OCI-LY1 (cell line): ENCODE data around the gene ZDHHC14.

ENCODE experiments used
- H2AFZ ChIP-seq: fragments of 200-600 bp; sonication (generic), shearing (Covaris generic); 2 replicates; pipeline ENCODE4 v1.6.0; 2014; ENCODE audit warnings: antibody characterized with exemption, mild to moderate bottlenecking, low read length
- H3F3A ChIP-seq: fragments of 200-600 bp; sonication (generic), shearing (Covaris generic); 2 replicates; pipeline ENCODE4 v1.6.0; 2014; ENCODE audit warnings: mild to moderate bottlenecking, antibody characterized with exemption, low read length, moderate library complexity; ENCODE audit not compliant: insufficient read depth
- H3K27ac ChIP-seq: fragments of 200-600 bp; sonication (generic); 2 replicates; pipeline ENCODE4 v1.5.1; 2014; ENCODE audit warnings: low read length, mixed run types, mild to moderate bottlenecking, low read depth; ENCODE audit not compliant: poor library complexity, severe bottlenecking
- H3K27me3 ChIP-seq: fragments of 200-600 bp; sonication (generic); 2 replicates; pipeline ENCODE4 v1.6.0; 2014; ENCODE audit warnings: antibody characterized with exemption, mild to moderate bottlenecking, low read length, moderate library complexity; ENCODE audit not compliant: insufficient read depth
- H3K36me3 ChIP-seq: fragments of 200-600 bp; sonication (generic); 2 replicates; pipeline ENCODE4 v1.6.1; 2014; ENCODE audit warnings: mild to moderate bottlenecking, antibody characterized with exemption, low read length, moderate library complexity, mixed read lengths; ENCODE audit not compliant: insufficient read depth
- H3K4me1 ChIP-seq: fragments of 200-600 bp; sonication (generic); 2 replicates; pipeline ENCODE4 v1.5.1; 2014; ENCODE audit warnings: mild to moderate bottlenecking, low read length, moderate library complexity; ENCODE audit not compliant: insufficient read depth, severe bottlenecking
- H3K4me2 ChIP-seq: fragments of 200-600 bp; sonication (generic), shearing (Covaris generic); 2 replicates; pipeline ENCODE4 v1.6.1; 2014; ENCODE audit warnings: low read length
- H3K4me3 ChIP-seq: fragments of 200-600 bp; sonication (generic); 2 replicates; pipeline ENCODE4 v1.5.1; 2014; ENCODE audit warnings: low read length, low read depth, mild to moderate bottlenecking, mixed read lengths; ENCODE audit not compliant: poor library complexity, severe bottlenecking
- H3K79me2 ChIP-seq: fragments of 200-600 bp; shearing (Covaris generic); 2 replicates; pipeline ENCODE4 v1.6.1; 2016; ENCODE audit warnings: mixed run types, low read length, mixed read lengths; ENCODE audit not compliant: insufficient read depth
- H3K9ac ChIP-seq: fragments of 200-600 bp; sonication (generic), shearing (Covaris generic); 2 replicates; pipeline ENCODE4 v1.6.1; 2014; ENCODE audit warnings: mild to moderate bottlenecking, low read length, mixed read lengths
- H3K9me2 ChIP-seq: fragments of 200-600 bp; sonication (generic), shearing (Covaris generic); 2 replicates; pipeline ENCODE4 v1.6.1; 2014; ENCODE audit warnings: low read depth, mild to moderate bottlenecking, low read length, mixed read lengths
- H3K9me3 ChIP-seq: fragments of 200-600 bp; shearing (Covaris generic); 2 replicates; pipeline ENCODE4 v1.6.1; 2014; ENCODE audit warnings: low read length, mixed read lengths
- H4K20me1 ChIP-seq: fragments of 200-600 bp; sonication (generic), shearing (Covaris generic); 2 replicates; pipeline ENCODE4 v1.6.0; 2016; ENCODE audit warnings: mild to moderate bottlenecking, low read length; ENCODE audit not compliant: insufficient read depth
- EZH2 ChIP-seq: fragments of 200-600 bp; sonication (generic), shearing (Covaris generic); IDR thresholded peaks from 2 replicates; pipeline ENCODE4 v1.8.0; 2017; ENCODE audit warnings: borderline replicate concordance, mixed run types, mild to moderate bottlenecking, antibody characterized with exemption, low read length, moderate library complexity, mixed read lengths
- TF ChIP-seq, protein P1 (sequence below): fragments of 200-600 bp; sonication (generic), shearing (Covaris generic); IDR thresholded peaks from 2 replicates; pipeline ENCODE4 v1.5.1; 2017; ENCODE audit warnings: mild to moderate bottlenecking, antibody characterized with exemption, low read length, moderate library complexity, mixed read lengths

Gene ZDHHC14

DNA sequence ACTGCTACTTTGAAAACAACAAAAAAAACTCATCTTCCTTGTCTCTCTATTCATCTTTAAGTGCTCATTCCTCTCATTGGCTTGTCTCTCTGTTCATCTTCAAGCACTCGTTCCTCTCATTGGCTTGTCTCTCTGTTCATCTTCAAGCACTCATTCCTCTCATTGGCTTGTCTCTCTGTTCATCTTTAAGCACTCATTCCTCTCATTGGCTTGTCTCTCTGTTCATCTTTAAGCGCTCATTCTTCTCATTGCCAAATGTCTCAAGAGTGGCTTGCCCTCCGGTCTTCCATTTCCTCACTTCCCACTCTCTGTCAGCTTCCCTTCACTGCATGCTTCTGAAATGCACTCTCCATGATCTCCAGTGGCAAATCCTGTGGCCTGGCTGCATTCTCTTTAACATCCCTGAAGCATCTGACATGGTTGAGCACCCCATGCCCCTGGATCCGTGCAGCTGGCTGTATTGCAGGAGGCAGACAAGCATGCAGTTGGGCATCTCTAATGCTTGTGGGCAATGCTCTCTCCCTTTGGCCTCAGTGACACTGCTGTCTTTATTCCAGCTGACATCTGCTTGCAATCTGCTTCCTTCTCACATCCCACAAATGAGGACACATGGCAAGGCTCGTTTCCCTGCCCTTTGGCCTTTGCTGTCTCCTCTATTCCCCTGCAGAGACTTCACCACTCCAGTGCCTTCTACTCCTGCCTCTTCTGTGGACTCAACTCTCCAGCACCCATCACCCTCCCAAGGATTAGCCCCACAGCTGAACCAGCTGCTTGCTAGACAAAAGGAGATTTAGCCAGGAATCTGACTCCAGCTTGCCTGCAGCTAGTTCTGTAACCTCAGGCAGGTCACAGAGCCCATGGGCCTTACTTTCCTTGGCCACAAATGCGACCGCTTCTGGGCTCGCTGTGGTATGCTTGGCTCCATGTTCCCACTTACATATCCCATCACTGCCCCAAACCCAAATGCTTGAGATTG, 298.9 kb downstream of the ZDHHC14 start:
- H3K79me2 ChIP-seq = no peaks in the 10 kb centered on the region
- H3K36me3 ChIP-seq = no peaks in the 10 kb centered on the region
- TF ChIP-seq, protein P1, sequence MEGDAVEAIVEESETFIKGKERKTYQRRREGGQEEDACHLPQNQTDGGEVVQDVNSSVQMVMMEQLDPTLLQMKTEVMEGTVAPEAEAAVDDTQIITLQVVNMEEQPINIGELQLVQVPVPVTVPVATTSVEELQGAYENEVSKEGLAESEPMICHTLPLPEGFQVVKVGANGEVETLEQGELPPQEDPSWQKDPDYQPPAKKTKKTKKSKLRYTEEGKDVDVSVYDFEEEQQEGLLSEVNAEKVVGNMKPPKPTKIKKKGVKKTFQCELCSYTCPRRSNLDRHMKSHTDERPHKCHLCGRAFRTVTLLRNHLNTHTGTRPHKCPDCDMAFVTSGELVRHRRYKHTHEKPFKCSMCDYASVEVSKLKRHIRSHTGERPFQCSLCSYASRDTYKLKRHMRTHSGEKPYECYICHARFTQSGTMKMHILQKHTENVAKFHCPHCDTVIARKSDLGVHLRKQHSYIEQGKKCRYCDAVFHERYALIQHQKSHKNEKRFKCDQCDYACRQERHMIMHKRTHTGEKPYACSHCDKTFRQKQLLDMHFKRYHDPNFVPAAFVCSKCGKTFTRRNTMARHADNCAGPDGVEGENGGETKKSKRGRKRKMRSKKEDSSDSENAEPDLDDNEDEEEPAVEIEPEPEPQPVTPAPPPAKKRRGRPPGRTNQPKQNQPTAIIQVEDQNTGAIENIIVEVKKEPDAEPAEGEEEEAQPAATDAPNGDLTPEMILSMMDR = no peak
- no peak for TF ChIP-seq EZH2
- H3K4me1 ChIP-seq = no peaks in the 10 kb centered on the region
- no peaks in the 10 kb centered on the region for H3K9me2 ChIP-seq
- no peak overlapping the region for H3K9ac ChIP-seq
- 0 out of 2 replicates have a peak, but pooled peaks cover 10% of the 10 kb centered on the region for H3K27me3 ChIP-seq
- no peak overlapping the region for H3K4me3 ChIP-seq
- H2AFZ ChIP-seq = no peak overlapping the region
- H3K9me3 ChIP-seq = no peaks in the 10 kb centered on the region
- H3K4me2 ChIP-seq = no peak overlapping the region
- no peaks in the 10 kb centered on the region for H4K20me1 ChIP-seq
- H3F3A ChIP-seq = no peaks in the 10 kb centered on the region
- H3K27ac ChIP-seq = no peak overlapping the region

DNA sequence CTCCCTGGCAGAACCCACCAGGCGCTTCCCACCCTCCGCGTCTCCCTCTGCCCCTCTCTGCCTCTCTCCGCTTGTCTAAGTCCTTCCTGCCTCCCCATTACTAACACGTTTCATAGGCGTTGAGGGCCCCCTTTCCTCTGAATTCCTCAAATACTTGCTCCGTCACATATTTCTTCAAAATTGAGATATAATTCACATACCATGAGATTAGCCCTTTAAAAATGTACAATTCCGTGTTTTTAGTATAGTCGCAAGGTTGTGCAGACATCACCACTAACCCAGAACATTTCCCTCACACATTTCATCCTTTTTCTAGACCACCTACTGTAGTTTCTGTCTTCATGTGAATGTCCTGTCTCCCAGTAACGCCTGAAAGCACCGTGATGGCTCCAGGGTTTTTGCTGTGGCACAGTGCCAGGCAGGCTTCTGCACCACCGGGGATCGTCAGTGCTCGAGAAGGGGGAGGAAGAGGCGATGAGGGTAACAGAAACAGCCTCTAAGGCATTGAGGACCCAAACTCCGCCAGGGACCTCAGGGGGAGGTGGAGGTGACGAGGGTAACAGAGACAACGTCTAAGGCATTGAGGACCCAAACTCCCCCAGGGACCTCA, 300.2 kb downstream of the ZDHHC14 start:
- H3K79me2 ChIP-seq = no peaks in the 10 kb centered on the region
- H3K4me1 ChIP-seq = no peaks in the 10 kb centered on the region
- no peak overlapping the region for H3K9ac ChIP-seq
- no peak overlapping the region for H3K27ac ChIP-seq
- no peaks in the 10 kb centered on the region for H3K36me3 ChIP-seq
- no peak overlapping the region for H2AFZ ChIP-seq
- H3K4me2 ChIP-seq = no peak overlapping the region
- no peaks in the 10 kb centered on the region for H3F3A ChIP-seq
- no peaks in the 10 kb centered on the region for H3K9me3 ChIP-seq
- no peaks in the 10 kb centered on the region for H4K20me1 ChIP-seq
- TF ChIP-seq, protein P1 = no peak
- no peak for TF ChIP-seq EZH2
- 0 out of 2 replicates have a peak, but pooled peaks cover 10% of the 10 kb centered on the region for H3K27me3 ChIP-seq
- no peak overlapping the region for H3K4me3 ChIP-seq
- H3K9me2 ChIP-seq = no peaks in the 10 kb centered on the region

DNA sequence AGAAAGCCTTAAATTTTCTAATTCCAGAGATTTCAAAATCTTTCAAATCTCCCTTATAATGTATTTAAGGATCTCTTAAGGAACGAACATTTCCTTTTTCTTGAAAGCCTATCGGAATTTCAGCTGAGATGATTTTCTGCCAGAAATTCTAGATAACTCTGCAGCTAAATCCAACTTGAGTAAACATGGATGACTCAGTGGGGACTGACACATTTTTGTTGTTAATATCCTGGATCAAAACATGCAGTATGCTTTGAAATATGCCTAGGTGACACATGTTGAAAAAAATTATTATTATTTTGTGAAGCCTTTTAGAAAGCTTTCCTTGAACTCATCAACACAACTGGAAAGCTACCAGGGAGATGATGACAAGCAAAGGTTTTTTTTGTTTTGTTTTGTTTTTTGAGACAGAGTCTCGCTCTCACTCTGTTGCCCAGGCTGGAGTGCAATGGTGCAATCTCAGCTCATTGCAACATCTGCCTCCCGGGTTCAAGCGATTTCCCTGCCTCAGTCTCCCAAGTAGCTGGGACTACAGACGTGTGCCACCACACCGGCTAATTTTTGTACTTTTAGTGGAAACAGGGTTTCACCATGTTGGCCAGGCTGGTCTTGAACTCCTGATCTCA, 302.0 kb downstream of the ZDHHC14 start:
- 0 out of 2 replicates have a peak, but pooled peaks cover 10% of the 10 kb centered on the region for H3K27me3 ChIP-seq
- H3K79me2 ChIP-seq = no peaks in the 10 kb centered on the region
- H4K20me1 ChIP-seq = no peaks in the 10 kb centered on the region
- H2AFZ ChIP-seq = no peak overlapping the region
- H3K4me2 ChIP-seq = no peak overlapping the region
- H3K4me3 ChIP-seq = no peak overlapping the region
- TF ChIP-seq, protein P1 = no peak
- TF ChIP-seq EZH2 = no peak
- H3K4me1 ChIP-seq = no peaks in the 10 kb centered on the region
- H3K36me3 ChIP-seq = no peaks in the 10 kb centered on the region
- no peak overlapping the region for H3K27ac ChIP-seq
- H3K9me2 ChIP-seq = no peaks in the 10 kb centered on the region
- no peaks in the 10 kb centered on the region for H3K9me3 ChIP-seq
- H3K9ac ChIP-seq = no peak overlapping the region
- no peaks in the 10 kb centered on the region for H3F3A ChIP-seq
